AG09319 (cell line): ENCODE data around the gene ANO9.
"Not testable (repeated sequence)": the region's sequence is repeated elsewhere in the genome, so short reads cannot be mapped to it uniquely, and the experiment has no call there.

ENCODE experiments used
- DNase-seq: peaks from one replicate; pipeline ENCODE4 v3.0.0-alpha.2; 2010; ENCODE audit warnings: low read depth; ENCODE audit errors: extremely low read depth
- CTCF ChIP-seq: IDR thresholded peaks from 2 replicates; pipeline ENCODE4 v1.5.1; 2011; ENCODE audit warnings: low read depth, mild to moderate bottlenecking, inconsistent platforms, low read length, moderate library complexity

ANO9 gene

GRCh38 chr11:471468-472145, 29.8 kb upstream of the ANO9 start:
- no peak for TF ChIP-seq CTCF
- no peak for DNase-seq

GRCh38 chr11:469684-470560, 28.1 kb upstream of the ANO9 start:
- peak; percentile 32 for TF ChIP-seq CTCF
- peak; percentile 55 for DNase-seq

- DNase-seq, result not testable (repeated sequence)
These were observed 27.3 kb upstream of the ANO9 start for GRCh38 chr11:469026-469683.

GRCh38 chr11:468493-468892, 26.7 kb upstream of the ANO9 start:
- TF ChIP-seq CTCF, result no peak
- DNase-seq, result no peak

- no peak for DNase-seq
- no peak for TF ChIP-seq CTCF
These were observed 26.2 kb upstream of the ANO9 start for GRCh38 chr11:468036-468435.

GRCh38 chr11:465896-466530, 24.2 kb upstream of the ANO9 start:
- no peak for TF ChIP-seq CTCF
- no peak for DNase-seq

GRCh38 chr11:464316-464715, 22.5 kb upstream of the ANO9 start:
- no peak for DNase-seq
- no peak for TF ChIP-seq CTCF
